PC-3 (cell line): ENCODE measurements around the gene ARL6IP6.

Experiments
- CTCF ChIP-seq: fragments of 300-600 bp; sonication (generic); conservative IDR thresholded peaks from 2 replicates; pipeline ENCODE4 v1.5.1; 2017; ENCODE audit warnings: antibody characterized with exemption, low read depth, mild to moderate bottlenecking, low read length
- EZH2 ChIP-seq: fragments of 300-600 bp; sonication (generic); IDR thresholded peaks from one replicate; pipeline ENCODE4 v1.6.1; 2017; ENCODE audit warnings: antibody characterized with exemption, mild to moderate bottlenecking, low read length; ENCODE audit not compliant: unreplicated experiment
- EZH2phosphoT487 ChIP-seq: fragments of 300-600 bp; sonication (generic); IDR thresholded peaks from 2 replicates; pipeline ENCODE4 v1.6.1; 2018; ENCODE audit warnings: mild to moderate bottlenecking, antibody characterized with exemption, low read length, borderline replicate concordance

- TF ChIP-seq CTCF (no peak), EZH2 (no peak), EZH2phosphoT487 (no peak)
These were observed 35.8 kb upstream of the ARL6IP6 start for GRCh38 chr2:152682663-152683062.
